H7 (cell line): ENCODE measurements around the gene ANO3. TPM values are rescaled to one million over a fixed set of nuclear protein-coding genes. Genes with fewer than 3 reads are reported as not detected.
A peak's percentile ranks its signal among the peaks of the same experiment; 100 is the strongest.

Experiments
- DNase-seq: peaks from one replicate; pipeline ENCODE4 v3.0.0; 2012
- H3K27me3 ChIP-seq: 2 replicates; pipeline ENCODE4 v1.6.0; 2011; ENCODE audit warnings: mild to moderate bottlenecking, low read length; ENCODE audit not compliant: control insufficient read depth, insufficient read depth
- H3K36me3 ChIP-seq: replicated peaks from 2 replicates; pipeline ENCODE4 v1.5.1; 2011; ENCODE audit warnings: low read length; ENCODE audit not compliant: control insufficient read depth, insufficient read depth
- H3K4me3 ChIP-seq: 2 replicates; pipeline ENCODE4 v1.5.1; 2011; ENCODE audit warnings: low read depth, mild to moderate bottlenecking, control low read depth, low read length, moderate library complexity; ENCODE audit not compliant: insufficient read depth
- total RNA-seq: library from RNA; depleted of rRNA; stranded (reverse); fragments of >200 nt; shearing (Covaris generic); gene quantifications from 2 replicates; pipeline ENCODE4 v1.2.3, GENCODE V29; 2014

ANO3 gene
- total RNA-seq, 1 experiment from 2014 or later: not detected

DNA sequence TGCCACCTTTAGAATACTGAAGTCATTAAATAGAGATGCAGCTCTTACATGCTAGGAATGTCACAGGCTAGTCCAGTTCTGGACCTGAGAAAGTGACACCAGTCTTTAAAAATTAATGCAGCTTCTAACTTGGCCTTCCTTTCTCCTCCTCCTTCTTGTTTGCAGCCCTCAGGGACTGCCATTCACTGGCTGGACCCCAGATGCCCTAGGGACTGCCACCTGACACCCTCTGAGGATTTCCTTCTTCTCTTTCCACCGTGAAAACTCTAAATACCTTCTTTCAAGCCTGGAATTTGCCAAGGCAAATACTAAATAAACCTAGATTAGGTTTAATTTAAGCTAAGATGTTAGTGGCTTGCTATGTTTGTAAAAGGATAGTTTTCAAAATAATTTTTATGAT is 161.7 kb downstream of the ANO3 start:
- Histone ChIP-seq H3K27me3 (no peaks in the 10 kb centered on the region), H3K4me3 (no peak overlapping the region), H3K36me3 (no peaks in the 10 kb centered on the region)
- DNase-seq: peak; percentile 4

DNA sequence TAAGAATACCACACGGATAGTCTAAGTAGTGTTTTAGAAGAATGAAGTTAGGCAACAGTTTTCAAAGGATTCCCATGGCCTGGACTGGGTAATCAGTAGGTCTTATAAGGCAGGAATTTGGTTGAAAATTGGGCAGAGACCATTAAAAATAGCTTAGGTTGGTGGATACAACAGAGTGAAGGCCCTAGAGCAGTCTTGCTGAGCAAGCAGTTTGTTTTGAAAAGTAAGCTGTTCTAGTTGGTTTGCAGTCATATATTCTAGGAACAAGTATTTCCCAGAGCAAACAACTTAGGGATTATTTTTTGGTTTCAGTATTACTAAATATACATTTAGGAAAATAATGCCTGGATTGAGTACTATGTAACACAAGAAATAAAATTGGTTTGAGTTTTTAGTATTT is 175.3 kb downstream of the ANO3 start:
- DNase-seq: no peak
- Histone ChIP-seq H3K27me3 (no peaks in the 10 kb centered on the region), H3K36me3 (no peaks in the 10 kb centered on the region), H3K4me3 (no peak overlapping the region)

DNA sequence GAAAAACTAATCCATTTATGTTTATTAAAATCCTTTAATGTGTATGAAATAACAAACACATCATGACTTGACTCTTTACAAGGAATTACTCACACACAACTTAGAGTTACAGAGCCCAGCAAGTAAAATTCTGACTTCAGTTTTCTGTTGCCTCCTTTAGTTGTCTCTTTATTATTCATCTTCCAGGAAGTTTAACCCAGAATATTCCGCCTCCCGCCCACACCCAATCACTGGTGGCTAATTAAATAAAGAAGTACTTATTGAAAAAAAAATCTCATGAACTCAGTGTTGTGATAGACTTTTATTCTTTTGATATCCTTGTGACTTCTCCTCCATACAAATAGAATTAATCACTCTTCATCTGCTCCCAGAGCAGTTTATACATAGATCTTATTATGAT is 178.2 kb downstream of the ANO3 start:
- DNase-seq: no peak
- H3K36me3 ChIP-seq: no peaks in the 10 kb centered on the region
- H3K27me3 ChIP-seq: no peaks in the 10 kb centered on the region
- H3K4me3 ChIP-seq: no peak overlapping the region

DNA sequence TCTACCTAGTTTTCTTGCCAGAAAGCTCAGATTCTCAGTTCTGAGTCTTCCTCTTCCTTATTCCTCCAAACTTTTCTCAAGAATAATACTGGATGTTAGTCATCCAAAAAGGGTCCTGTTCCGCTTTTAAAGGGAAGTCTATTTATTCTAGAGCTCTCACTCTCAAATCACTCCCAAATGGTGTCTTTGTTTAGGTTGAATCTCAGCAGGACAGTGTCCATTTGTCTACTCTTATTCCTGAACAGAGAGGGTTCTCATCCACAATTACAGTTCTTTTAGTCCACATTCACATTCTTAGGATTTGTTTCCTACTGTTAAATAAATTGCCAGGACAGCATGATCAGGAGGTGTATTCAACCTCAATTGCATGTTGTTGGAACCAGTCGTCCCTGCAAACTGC is 178.8 kb downstream of the ANO3 start:
- H3K27me3 ChIP-seq: no peaks in the 10 kb centered on the region
- no peak for DNase-seq

DNA sequence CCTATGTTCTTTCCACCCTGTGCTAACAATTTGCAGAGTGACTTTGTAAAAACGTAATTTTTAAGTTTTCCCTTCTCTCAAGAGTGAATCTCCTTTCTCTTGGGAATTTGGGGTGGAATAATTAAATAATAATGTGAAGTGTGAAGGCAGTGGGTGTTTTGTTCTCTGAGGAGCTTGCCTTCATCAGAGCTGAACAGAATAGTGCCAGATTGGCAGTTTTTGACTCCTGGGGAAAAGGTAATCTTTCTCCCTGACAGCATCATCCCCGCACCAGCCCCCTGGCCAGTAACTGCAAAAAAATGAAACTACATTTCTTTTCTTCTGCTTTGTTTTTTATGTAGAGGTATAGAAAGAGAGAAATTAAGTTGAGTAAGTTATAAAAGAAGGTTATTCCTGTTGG is 180.3 kb downstream of the ANO3 start:
- no peak for DNase-seq
- H3K27me3 ChIP-seq: no peaks in the 10 kb centered on the region
- no peak overlapping the region for H3K4me3 ChIP-seq
- H3K36me3 ChIP-seq: no peaks in the 10 kb centered on the region

More for the DNA sequence above, 178.8 kb downstream of the ANO3 start:
- Histone ChIP-seq H3K36me3 (no peaks in the 10 kb centered on the region), H3K4me3 (no peak overlapping the region)

DNA sequence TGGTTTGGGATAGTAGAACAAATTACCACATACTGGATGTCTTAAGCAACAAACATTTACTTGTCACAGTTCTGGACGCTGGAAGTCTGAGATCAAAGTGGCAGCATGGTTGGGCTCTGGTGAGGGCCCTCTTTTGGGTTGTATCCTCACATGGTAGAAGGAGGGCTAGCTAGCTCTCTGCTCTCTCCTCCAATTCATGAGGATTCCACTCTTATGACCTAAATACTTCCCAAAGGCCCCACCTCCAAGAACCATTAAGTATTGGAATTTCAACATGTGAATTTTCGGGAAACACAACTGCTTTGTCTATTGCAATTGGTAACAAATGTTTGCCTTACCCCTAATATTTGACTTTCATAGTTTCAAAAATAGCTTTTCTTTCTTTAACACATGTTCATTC is 187.5 kb downstream of the ANO3 start:
- Histone ChIP-seq H3K27me3 (peaks cover 7% of the 10 kb centered on the region), H3K36me3 (no peaks in the 10 kb centered on the region), H3K4me3 (no peak overlapping the region)
- no peak for DNase-seq

DNA sequence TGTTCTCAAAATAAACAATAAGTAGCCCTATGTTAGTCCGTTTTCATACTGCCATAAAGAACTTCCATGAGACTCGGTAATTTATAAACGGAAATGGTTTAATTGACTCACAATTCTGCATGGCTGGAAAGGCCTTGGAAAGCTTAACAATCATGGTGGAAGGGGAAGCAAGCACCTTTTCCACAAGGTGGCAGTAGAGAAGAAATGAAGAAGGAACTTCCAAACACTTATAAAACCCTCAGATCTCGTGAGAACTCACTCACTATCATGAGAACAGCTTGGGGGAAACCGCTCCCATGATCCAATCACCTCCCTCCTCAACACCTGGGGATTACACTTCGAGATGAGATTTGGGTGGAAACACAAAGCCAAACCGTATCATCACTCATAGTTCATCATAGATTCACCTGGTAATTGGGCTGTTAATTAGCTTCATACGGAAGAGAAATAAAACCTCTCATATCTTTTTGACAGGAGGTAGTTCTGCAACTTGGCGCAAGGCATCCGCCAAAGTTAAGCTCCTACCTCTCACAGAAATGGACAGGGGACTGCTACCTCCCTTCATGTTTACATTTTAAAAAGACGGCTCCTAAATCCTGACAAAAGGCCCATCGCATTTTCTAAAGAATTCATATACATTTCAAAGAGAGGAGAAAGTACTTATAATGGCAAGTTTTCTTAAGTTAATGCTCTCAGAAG is 191.1 kb downstream of the ANO3 start:
- H3K4me3 ChIP-seq: peak overlapping the region; percentile 25; the same call in 1 of the 2 replicates
- peak; percentile 43 for DNase-seq
- H3K27me3 ChIP-seq: peaks cover 22% of the 10 kb centered on the region
- no peaks in the 10 kb centered on the region for H3K36me3 ChIP-seq

DNA sequence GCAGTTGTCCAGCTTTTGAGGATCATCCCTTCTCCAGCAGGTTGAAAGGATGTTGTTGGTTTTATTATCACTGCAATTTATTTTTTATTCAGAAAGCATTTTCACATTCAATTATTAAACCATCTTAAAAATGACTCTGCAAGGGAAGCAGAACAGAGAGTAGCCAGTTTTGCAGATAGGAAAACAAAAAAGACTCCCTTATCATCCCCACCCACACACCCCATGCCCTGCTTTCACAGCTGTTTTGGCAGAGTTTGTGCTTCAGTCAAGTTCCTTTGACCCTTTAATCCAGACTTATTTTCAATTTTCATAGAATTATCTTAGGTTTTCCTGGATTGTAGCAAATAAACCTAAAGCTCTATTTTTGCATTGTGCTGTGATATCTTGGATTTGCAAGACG is 195.8 kb downstream of the ANO3 start:
- H3K36me3 ChIP-seq: no peaks in the 10 kb centered on the region
- DNase-seq: no peak
- peaks cover 22% of the 10 kb centered on the region for H3K27me3 ChIP-seq
- H3K4me3 ChIP-seq: no peak overlapping the region

DNA sequence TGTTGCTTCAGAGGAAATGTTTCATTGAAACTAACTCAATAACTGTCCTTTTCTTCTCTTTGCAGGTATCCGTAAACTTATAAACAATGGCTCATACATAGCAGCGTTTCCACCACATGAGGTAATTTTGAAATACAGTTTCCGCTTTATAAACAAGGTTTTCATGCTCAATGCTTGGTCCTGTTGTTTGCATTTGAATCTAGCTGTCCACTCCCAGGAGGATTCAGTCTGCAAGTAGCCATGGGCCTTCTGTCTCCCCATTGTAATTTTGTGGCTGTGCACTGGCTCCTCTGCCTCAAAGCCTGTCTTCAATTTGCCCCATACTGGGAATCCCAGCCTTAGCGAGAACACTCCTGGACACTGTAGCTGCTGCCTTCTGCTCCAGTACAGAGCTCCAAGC is 205.4 kb downstream of the ANO3 start:
- Histone ChIP-seq H3K27me3 (no peaks in the 10 kb centered on the region), H3K4me3 (no peak overlapping the region), H3K36me3 (no peaks in the 10 kb centered on the region)
- DNase-seq: no peak

DNA sequence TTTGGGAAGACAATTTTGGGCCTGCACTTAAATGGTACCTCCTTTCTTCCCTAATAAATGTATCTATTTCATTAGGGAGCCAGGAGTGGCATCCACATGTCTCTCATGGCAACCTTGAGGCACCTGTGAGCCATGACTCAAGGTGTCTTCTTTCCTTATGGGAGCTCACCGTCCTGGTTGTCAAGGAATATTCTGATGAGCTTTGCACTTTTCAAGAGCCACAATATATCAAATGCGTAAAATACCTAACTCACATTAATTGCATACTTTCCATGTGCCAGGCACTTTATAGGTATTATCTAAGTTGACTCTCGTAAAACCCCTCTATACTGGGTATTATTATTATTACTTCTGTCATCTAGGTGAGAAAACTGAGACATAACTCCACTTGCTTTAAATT is 207.6 kb downstream of the ANO3 start:
- Histone ChIP-seq H3K36me3 (no peaks in the 10 kb centered on the region), H3K27me3 (no peaks in the 10 kb centered on the region), H3K4me3 (no peak overlapping the region)
- DNase-seq: no peak

DNA sequence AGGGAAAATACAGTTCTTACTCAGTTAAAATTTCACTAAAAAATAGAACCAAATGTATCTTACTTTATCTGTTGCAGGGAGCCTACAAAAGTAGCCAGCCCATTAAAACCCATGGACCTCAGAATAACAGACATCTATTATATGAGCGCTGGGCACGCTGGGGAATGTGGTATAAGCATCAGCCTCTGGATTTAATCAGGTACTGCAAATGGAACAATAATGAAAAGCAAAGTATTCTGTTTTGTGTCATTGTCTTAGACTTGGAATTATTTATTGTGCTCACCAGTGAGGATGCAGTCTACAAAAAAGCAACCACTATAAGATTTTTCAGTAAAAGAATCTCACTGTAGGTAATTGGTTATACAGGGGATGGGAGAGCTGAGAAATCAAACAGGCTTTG is 209.9 kb downstream of the ANO3 start:
- no peak for DNase-seq
- Histone ChIP-seq H3K27me3 (no peaks in the 10 kb centered on the region), H3K36me3 (no peaks in the 10 kb centered on the region), H3K4me3 (no peak overlapping the region)

DNA sequence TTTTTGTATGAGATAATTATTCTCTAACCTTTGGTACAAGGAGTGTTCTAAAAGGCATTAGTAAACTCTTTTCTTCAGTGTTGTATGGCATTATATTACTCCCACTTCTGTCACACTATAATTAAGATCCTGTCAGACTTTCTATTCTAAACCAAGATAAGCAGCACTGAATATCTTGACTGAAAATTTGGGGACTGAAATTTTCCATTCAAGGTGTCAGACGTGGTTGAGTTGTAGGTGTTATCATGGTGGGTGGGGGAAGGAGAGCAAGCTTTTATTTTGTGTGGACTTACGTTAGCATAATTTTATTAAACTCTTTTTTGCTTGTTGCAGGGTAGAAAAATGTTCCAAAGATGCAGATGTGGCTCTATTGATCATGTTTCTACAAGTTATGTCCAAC is 217.2 kb downstream of the ANO3 start:
- Histone ChIP-seq H3K4me3 (no peak overlapping the region), H3K36me3 (no peaks in the 10 kb centered on the region), H3K27me3 (no peaks in the 10 kb centered on the region)
- DNase-seq: no peak

DNA sequence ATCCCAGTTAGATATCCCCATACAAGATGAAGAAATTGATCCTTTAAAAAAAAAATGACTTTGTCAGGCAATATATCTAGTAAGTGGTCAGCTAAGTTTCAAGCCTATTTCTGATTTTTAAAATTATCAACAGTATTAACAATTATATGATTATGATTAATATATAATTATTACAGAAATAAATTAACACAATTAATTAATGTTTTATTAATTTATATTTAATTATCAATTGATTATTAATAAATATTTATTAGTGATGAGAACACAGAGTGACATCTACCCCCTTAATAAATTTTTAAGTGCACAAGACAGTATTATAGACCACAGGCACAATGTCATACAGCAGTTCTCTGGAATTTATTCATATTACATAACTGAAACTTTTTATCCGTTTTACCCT is 218.1 kb downstream of the ANO3 start:
- Histone ChIP-seq H3K36me3 (no peaks in the 10 kb centered on the region), H3K27me3 (no peaks in the 10 kb centered on the region), H3K4me3 (no peak overlapping the region)
- no peak for DNase-seq

DNA sequence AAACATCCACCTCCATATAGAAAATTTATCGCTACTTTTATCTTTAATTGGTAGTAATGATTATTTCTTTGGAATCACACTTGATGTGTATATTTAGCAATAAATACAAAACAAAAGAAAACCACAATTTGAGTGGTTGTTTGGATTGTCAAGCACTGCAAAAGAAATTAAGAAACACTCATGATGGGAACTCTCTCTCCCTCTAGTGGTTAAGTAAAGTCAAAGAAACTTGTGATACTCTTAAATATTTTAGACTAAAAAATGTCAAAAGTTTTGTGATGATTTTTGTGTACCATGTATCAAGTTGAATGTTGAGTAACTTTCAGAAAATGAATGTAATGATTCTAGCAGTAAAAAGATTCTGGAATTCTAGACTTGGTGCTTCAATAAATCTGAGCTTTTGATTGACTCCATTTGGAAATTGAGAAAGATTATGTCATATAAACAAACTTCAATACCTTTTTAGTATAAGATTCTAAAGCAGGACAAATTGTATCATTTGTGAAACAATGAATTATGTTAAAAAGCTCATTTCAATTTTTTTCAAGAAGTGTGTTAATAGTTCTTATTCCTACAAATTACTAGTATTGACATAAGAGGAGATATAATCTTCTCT is 219.4 kb downstream of the ANO3 start:
- no peaks in the 10 kb centered on the region for H3K27me3 ChIP-seq
- DNase-seq: no peak
- H3K36me3 ChIP-seq: no peaks in the 10 kb centered on the region
- H3K4me3 ChIP-seq: no peak overlapping the region

DNA sequence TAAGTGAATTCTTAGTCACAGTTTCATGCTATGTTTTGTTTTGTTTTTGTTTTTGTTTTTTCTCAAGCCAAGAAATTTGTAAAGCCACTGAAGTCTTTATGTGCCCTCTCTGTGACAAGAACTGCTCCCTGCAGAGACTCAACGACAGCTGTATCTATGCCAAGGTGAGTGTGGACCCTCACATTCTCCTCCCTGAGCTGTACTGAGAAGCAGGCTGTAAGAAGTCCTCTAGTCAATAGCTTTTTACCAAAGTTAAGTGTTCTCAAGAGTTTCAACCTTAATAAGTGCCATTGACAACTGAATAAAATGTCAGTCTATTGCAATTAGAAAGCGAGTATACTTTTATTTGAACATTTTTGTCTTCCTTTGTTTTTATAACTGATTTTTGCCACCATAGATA is 221.3 kb downstream of the ANO3 start:
- DNase-seq: no peak
- Histone ChIP-seq H3K36me3 (no peaks in the 10 kb centered on the region), H3K27me3 (no peaks in the 10 kb centered on the region), H3K4me3 (no peak overlapping the region)
